Esophagus mucosa (tissue), 1 donor: ENCODE measurements around the gene CAMK2D. TPM values are rescaled to one million over a fixed set of nuclear protein-coding genes. Genes with fewer than 3 reads are reported as not detected.

Source experiments
- ATAC-seq: fragments of 200-7000 bp; cut with Tn5 transposase; one replicate; pipeline ENCODE4 v1.9.1; 2020
- total RNA-seq: library from RNA; stranded (reverse); gene quantifications from one replicate; pipeline ENCODE4 v1.2.4, GENCODE V29; 2023
- donor health status: DM: yes; HTN: yes; CAD: no.

The CAMK2D gene
- total RNA-seq, 1 donor from 2014 or later, result 48.9 TPM

DNA sequence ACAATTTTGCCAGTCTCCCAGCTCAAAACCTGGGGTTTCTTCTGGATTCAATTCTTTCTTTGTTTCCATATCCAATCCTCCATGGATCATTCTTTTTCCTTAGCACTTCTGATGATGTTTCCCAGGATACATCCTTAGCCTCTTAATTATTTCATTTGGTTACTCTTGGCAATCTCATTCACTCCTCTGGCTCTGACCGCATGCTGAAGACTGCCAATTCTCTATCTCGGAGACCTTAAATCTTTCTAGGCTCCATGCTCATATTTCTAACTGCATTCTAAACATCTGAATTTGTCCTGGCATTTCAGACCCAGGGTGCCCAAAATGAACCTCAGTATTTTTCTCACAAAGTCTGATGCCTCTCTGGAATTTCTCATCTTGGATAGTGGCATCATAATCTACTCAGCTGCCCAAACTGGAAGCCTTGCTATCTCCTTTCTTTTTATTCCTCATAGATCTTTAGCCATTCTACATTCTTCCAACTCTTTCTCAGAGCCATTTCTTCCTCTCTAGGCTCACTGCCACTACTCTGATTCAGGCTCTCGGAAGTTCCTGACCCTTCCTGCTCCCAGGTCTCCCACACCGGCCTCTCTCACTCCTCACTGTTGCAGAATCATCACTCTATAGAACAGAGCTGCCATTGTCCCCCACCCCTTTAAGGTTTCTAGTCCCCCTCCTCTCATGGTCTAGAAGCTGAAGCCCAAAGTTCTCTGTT is 290.2 kb downstream of the CAMK2D start:
- no peak for ATAC-seq

DNA sequence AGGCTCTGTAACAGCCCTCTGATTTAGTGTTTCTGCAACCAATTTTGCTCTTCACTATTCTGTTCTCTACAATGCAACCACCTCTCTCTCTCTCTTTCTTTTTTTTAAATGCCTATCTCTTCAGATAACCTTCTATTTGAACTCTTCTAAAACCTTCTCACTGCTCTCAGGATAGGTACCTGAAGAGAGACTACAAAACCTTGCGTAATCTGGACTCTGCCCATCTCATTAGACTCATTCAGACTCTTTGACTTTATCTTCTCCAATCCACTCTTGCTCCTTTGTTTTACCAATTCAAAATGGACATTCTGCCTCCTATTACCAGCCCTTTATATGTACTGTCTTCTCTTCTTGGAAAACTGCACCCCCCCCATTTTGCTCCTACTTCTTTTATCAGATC is 291.6 kb downstream of the CAMK2D start:
- no peak for ATAC-seq

DNA sequence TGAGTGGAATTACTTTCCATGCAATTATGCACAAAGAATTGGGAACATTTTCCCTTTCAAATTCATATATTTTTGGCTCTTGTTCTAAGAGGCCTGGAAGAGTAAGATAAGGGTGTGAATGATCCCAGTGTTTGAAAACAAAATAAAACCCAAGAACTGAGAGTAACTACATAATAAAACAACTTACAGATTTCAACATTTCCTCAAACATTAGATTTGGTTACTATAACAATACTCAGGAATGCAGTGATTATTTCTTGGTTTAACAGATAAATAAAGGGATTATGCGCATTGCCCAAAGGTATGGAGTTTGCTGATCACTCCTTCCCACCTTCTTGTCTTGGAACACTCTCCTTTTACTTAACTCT is 292.5 kb downstream of the CAMK2D start:
- ATAC-seq, result no peak

DNA sequence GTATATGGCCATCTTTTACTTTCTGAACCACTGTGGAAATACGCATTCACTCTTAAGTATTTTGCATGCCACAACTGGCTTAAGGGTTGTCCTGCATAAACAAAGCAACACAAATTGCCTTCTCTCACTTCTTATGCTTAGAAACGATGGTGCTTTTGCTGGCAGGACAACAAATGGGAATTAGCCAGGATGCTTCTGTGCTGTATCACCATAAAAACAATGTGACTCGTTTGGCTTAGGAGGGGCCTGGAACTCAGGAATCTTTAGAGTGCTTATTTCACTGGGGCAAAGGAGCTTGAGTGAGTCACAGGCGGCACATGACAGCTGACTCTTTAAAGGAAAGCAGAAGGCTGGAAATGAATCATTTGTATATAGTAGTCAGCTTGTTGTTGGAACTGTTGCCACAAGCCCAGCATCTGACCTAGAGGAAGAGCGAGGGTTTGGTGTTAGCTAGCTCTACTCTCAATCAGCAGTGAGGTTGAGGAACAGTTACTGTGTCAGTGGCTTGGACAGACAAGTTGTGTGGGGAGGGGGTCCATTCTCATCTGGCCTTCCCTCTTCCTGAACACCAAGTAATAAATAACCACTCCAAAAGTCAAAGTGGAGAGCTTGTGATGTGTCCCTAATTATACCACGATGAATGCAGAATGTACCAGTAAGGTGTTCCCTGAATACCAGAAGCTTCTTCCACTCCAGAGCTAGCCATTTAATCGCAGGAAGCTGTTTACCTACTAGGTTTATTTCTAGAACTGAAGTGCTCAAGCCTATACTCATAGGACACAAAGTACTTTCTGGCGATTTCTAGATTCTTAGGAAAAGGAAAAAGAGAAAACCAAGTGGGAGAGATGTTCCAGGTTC is 293.1 kb downstream of the CAMK2D start:
- ATAC-seq, result peak; percentile 99

DNA sequence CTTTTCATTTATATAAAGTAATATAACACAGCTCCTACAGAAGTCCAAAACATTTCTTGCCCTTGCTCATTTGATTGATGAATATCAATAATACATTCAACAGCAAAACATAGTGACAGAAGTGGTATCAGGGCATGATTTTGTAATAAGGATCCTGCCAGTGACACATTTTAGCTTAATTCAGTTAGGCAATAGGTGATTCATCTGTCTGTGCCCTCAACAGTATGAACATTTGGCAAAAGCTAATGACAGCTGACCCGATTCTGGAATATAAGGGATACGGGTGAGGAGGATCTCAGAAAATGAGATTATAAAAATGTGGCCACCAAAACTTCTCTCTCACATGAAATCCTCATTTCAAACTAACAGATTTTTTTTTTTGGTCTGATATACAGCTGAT is 294.0 kb downstream of the CAMK2D start:
- peak; percentile 75 for ATAC-seq

DNA sequence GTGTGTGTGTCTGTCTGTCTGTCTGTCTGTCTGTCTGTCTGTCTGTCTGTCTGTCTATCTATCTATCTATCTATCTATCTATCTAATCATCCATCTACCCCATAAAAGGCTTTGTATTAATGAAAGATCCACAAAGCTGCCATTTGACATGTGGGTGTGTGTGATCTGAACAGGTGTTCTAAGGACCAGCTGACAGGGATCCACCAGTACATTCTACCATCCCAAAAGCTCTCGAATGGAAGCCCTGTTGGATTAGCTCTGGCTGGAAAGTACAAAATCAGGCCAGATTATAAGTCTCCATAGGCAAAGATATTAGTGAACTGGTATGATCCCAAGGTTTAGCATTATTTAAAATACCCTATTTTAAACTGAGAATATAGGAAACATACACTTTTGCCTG is 299.3 kb downstream of the CAMK2D start:
- ATAC-seq, result no peak

DNA sequence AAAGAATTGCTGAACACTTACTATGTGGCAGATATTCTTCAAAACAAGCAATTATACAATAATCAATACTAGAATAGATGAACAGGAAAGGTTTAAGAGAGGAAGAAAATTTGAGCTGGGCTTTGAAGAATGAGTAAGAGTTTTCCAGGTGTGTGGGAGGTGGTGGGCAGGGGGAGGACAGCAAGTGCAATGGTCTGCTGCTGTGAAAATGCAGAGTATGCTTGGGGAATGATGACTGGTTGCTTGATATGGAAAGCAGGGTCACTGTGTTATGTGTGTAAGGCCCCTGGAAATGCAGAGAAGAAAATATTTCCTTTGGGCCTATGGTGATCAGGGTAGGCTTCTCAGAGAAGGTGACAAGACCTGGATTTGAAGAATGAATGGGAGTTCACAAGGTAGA is 300.3 kb downstream of the CAMK2D start:
- ATAC-seq, result no peak

DNA sequence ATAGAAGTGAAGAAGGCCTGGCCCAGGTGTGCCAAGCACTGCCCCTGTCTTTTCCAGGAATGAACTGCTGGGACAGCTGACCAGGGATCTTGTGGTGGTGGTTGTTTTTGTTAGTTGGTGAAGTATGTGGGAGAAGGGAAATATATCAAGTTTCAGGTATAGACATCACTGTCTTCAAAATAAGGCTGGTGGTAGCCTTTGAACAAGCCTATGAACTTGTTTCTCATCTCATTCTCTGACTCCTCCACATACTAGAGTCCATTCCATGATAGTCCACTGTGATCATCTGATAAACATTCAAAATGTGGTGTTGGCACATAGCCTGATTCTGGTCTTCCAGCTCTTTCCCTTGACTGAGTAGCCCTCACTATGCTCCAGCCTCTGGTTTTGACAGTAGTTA is 303.7 kb downstream of the CAMK2D start:
- ATAC-seq, result no peak

DNA sequence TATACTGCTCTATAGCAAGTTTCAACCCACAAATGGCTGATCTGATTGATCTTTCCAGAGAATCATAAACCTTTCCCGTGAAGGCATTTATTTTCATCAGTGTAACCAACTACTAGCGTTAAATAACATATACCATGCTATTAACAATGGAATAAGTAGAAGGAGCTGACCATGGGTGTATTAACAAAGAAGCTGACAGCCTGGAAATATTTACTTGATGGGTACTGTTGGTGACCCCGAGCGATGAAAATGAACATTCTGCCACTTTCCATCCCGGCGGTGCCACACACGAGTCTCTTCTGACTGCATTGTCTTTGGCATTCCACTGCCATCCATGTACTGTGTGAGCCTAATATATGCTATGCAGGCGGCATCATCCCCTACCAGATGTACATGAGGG is 304.4 kb downstream of the CAMK2D start:
- ATAC-seq, result no peak

DNA sequence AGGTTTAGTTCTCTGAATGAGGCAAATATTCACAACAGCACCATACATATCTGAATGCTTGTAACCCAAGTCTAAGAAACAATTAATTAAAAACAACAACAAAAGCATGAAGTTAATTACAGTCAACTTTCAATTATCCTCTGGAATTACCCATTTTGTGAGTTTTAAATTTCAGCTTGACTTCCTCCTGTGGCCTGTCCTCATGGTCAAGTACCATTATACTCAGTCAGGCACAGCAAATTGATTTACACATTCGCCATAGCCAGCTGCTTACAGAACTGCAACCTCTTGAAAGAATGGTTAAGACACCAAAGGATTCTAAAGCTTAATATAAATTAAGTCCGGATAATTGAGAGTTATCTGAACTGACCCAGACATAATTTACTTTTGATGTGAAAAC is 306.5 kb downstream of the CAMK2D start:
- no peak for ATAC-seq

DNA sequence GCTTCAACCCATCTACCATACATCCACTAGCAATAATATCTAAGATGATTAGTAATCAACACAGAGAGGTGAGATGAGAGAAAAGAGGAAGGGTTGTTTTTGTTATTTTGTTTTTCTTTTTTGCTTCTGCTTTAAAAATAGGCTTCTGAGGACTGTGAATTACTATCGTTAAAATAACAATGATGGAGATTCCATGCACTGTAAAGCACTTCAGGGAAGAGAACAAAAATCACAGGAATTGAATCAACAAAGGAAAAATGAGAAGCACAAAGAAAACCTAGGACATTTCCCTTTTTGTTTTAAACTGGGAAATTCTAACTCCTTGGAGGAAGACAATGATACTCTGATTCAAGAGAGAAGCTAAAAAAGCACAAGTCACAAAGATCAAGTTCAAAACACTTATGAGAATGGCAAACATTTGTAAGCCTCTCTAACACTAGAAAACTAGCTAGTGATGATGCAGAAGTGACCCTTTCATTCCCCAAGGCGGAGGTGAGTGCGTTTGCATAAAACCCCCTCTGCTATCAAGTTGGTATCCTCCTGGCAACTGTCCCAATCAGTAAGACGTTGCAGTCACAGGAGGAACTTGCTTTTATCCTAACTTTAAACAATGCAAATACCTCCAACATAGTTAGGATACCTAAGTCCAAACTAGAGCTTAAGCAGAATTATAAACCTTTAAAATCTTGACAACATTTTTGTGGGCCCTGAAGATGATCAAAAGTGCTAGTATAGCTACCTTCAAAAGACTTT is 308.5 kb downstream of the CAMK2D start:
- ATAC-seq, result peak; percentile 59

DNA sequence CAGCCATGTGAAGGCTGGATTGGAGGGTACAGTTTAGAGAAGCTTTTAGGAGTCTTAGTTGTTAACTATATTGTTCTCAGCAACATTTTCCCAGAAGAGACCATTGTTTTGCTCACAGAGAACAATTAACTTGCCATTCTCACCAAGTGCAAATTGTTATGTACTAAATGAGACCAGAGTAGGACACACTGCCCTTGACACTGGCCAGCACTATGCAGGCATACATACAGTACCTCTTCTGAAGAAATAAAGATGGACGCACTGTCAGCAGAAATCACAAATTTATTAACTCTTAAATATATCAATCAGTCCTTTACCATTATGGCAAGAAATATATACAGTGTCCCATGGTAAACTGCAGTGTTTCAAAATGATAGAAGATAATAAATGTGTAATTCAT is 309.4 kb downstream of the CAMK2D start:
- ATAC-seq, result no peak

DNA sequence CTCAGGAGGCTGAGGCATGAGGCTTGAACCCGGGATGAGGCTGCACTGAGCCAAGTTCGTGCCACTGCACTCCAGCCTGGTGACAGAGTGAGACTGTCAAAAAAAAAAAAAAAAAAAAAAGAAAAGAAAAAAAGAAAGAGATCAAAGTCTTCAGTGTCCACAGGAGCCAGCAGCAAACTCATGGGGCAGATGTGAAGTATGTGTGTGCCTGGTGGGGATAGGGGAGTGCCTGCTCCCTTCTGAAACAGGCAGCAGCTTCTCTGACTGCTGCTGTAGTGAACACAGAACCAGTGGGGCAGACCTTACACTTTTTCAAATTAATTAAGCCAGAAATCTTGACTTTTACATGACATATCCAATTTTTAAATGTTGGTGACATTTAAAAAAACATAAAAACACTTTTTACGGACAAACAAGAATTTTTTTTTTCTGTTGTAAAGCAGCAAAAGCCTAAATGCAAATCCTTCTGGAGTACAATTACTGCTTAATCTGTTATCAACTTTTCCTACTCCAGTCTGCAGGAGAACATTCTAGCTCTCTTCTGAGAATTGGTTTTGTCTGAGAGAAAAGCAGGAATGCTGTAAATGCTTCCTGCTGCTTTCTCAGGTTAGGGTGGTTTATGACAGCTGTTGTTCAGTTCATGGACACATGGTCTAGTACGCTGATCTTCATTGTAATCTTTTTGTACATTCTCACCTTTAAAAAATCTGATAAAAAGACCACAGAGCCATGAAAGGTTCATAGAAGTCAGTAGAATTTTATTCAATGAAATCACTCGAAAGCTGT is 311.1 kb downstream of the CAMK2D start:
- ATAC-seq, result no peak

DNA sequence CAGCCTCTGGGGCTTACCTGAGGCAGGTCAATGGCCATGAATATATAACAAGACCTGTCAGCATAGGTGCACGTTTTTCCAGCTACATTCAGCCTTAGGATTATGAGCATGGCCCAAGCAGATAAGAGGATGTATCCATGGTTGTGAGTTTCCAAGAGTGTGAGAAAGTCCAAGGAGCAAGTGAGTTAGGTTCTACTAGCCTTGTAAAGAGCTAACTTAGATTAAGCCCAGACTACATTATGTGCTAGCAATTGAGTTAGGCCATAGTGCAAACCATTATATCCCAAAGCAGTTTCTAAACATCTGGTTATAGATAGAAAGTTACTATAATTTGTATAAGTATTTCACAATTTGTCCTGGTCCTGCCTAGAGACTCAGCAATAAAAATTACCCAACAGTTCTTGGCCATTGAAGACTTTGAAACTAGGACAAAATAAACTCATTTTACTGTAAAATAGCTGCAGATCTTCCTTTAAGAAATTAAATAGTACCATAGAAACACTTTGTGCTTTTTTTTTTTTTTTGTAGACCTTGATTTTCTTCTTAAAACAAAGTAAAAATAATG is 312.0 kb downstream of the CAMK2D start:
- no peak for ATAC-seq

DNA sequence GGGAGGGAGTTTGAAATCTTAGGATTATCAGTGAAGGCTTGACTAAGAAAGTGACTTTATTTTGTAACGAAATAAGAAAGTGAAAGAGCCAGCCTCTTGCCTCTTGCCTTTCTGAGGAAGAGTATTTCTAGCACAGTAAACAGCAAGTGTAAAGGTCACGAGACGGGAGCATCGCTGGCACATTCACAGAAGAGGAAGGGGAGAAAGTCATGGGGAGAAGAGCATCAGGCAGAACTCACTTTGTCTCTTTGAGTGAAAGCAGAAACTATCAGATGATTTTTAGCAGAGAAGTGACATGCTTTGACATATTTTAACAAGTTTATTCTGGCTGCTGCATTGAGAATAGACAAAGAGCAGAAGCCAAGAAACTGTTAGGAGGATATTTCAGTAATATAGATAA is 313.8 kb downstream of the CAMK2D start:
- ATAC-seq, result no peak

DNA sequence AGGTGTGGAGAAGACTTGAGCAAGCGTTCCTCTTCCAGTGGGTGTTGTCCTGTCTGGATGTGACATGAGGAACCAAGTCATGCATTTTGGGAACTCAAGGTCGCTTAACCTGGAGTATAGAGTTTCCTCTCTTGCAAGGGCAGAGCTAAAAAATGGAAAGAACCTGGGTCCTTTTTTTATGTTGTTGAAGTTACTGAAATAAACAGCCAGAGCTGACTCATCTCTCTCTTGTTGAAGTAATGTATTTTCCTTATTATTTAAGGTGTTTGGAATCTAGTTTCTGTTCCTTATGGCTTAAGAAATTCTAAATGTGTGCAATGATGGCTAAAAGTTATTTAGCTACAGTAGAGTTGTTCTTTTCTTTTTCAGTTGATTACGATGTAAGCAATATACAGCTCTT is 314.5 kb downstream of the CAMK2D start:
- no peak for ATAC-seq

DNA sequence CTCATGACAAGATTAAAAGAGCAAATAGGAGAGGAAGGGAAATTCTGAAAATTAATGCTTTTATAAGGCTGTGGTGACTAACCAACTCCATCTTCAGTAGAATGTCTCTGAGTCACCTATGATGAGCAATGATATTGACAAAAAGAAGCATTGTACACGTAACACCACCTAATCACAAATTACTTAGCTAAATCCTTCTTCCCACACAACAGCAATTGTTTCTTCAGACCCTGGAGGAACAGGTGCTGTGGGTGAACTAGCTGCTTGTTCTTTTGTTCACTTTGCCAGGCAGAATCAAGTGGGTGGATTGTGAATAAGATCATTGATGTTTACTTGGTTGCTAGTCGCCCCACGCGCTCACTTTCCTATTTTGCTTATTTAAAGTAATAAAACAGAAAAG is 315.5 kb downstream of the CAMK2D start:
- peak; percentile 96 for ATAC-seq

DNA sequence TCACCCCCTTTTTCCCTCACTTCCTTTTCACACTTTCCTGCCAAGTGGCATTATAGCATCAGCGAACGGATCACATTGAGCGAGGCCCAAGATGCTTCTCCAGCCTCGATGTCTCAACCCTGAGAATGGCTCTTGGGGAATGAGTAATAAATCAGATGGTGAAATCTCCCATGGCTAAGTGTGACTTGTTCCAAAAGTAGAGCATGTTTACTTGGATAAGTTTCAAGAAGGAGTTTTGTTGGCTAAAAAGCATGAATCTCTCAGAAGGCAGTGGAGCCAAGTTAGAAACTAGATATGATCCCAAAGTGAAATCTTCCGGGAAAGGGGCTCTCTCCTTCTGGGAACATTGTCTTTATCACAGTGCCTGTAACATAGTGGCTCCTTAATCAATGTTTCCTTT is 316.3 kb downstream of the CAMK2D start:
- ATAC-seq, result peak; percentile 84

DNA sequence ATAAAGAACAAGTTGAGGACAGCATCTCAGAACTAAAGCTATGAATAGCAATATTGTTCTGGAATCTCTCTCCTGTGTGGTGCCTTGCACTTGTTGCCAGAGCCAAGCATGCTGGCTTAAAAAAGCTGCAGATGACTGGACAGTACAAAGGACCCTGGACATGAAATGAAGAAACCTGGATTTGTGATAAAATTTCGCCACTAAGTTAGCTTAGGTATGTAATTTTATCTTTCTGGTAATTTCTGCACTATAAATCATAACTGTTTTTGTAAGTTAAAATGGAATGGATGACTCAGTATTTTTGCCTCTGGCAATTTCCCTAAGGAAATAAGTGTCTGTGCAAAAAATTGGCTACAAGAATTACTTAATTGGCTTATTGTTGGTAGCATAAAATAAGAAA is 317.2 kb downstream of the CAMK2D start:
- no peak for ATAC-seq

DNA sequence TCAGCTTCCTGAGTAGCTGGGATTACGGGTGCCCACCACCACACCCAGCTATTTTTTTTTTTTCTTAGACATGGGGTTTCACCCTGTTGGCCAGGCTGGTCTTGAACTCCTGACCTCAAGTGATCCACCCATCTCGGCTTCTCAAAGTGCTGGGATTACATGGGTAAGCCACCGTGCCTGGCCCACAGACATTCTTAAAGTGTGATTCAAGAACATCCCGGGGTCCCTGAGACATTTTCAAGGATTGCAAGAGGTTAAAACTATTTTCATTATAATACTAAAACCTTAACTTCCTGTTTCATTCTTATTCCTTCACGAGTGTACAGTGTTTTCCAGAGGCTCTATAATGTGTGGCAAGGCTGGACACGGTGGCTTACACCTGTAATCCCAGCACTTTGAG is 318.7 kb downstream of the CAMK2D start:
- ATAC-seq, result no peak

DNA sequence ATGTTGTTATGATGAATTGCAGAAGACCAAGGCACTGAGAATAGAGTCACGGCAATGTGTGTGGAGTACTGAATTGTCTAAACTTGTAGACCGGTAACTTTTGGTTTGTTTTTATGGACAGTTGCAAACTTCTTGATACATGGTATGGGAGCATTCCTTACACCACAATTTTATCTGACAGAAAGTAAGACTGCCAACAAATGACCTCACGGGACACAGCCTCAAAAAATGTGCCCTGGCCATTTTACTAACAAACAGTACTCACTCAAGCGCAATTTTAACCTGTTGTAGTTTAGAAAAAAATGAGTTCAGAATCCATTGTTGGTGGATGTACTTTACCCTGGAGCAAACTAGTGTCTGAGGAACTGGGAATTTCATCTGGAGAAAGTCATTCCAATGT is 321.2 kb downstream of the CAMK2D start:
- no peak for ATAC-seq

DNA sequence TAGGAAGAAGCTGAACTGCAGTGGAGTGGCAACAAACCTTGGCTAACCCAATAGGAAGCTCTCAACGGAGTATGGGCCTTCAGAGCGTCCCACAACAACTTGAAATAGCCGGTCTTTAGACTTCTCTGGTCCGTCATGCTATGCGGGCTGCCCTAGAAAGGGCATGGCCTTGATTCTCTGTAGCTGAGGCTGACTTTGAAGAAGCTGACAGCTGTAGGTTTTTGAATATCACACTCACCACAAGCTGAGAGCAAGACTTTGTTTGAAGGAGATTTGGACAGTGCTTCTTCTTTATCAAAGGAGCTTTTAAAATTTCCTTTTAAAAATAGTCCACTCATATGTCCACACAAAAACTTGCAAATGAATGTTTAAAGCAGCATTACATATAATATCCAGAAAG is 322.9 kb downstream of the CAMK2D start:
- no peak for ATAC-seq
